ENCODE measurements around the gene USP7. TPM values are rescaled to one million over a fixed set of nuclear protein-coding genes. Genes with fewer than 3 reads are reported as not detected.
A peak's percentile ranks its signal among the peaks of the same experiment; 100 is the strongest.

USP7 gene
- polyA plus RNA-seq, 3 donors = 2.4 to 31.7 (median 4.1) TPM

- Histone ChIP-seq H3K4me2 (replicated peaks; ENCODE audit: extremely low read depth, low read length, poor library complexity, severe bottlenecking) (peak overlapping the region; percentile 87), H3K27ac (ENCODE audit: low read depth in 1 of 2, low read length in 2 of 2) (peak overlapping the region; percentile 30 to 67), H4K20me1 (ENCODE audit: insufficient read depth, low read length) (peaks cover 76% of the 10 kb centered on the region), H2AFZ (ENCODE audit: insufficient read depth, low read depth, low read length, poor library complexity, severe bottlenecking) (no peak overlapping the region), H3K27me3 (ENCODE audit: control insufficient read depth in 2 of 2, insufficient read depth in 2 of 2, low read length in 2 of 2) (no peaks in the 10 kb centered on the region), H3K9ac (ENCODE audit: insufficient read depth, low read length, poor library complexity, severe bottlenecking) (no peak overlapping the region), H3K4me3 (replicated peaks in 1 of 3; ENCODE audit: low read depth in 2 of 3, low read length in 3 of 3) (peak overlapping the region in 2 of 3 experiments; percentile 7 to 94), H3K4me1 (ENCODE audit: control insufficient read depth in 1 of 2, insufficient read depth in 2 of 2, low read length in 2 of 2) (peaks cover 80 to 88% of the 10 kb centered on the region in 2 donors), H3K79me2 (ENCODE audit: insufficient read depth, low read length) (peaks cover 86% of the 10 kb centered on the region), H3K36me3 (replicated peaks in 1 of 2; ENCODE audit: control insufficient read depth in 1 of 2, insufficient read depth in 2 of 2, low read length in 2 of 2) (no peaks in the 10 kb centered on the region), H3K9me3 (replicated peaks in 1 of 2; ENCODE audit: control insufficient read depth in 1 of 2, insufficient read depth in 1 of 2, low read length in 2 of 2) (no peaks in the 10 kb centered on the region)
- peaks cover 80% of the 10 kb centered on the region for H3K4me1 Mint-ChIP-seq
- intact Hi-C loops (cut with micrococcal nuclease) = loop anchor here (5.0 to 10.0 kb wide), 7 partner anchors 47 to 325 kb away; partner anchors contain the start of gene HAPSTR1 (in 2 of the 2)
- 27% methylated on average over 9 of the region's 12 CpGs for WGBS (ENCODE audit: insufficient coverage)
- H3K4me3 Mint-ChIP-seq = peak overlapping the region; percentile 74 to 78
- peaks cover 6 to 8% of the 10 kb centered on the region in 2 donors for H3K36me3 Mint-ChIP-seq
- no peaks in the 10 kb centered on the region for H3K9me3 Mint-ChIP-seq
- H3K27ac Mint-ChIP-seq = peak overlapping the region; percentile 66 to 88 (median 83)
- peak in 2 of 3 donors; percentile 31 to 54 for DNase-seq
- no peak for TF ChIP-seq CTCF (IDR thresholded peaks at IDR 0.05)
- H3K27me3 Mint-ChIP-seq (ENCODE audit: low read depth in 3 of 3) = peaks cover 0 to 2% (median 0%) of the 10 kb centered on the region in 3 donors
Measured at GRCh38 chr16:8959921-8960787, 3.6 kb downstream of the USP7 start.

DNA sequence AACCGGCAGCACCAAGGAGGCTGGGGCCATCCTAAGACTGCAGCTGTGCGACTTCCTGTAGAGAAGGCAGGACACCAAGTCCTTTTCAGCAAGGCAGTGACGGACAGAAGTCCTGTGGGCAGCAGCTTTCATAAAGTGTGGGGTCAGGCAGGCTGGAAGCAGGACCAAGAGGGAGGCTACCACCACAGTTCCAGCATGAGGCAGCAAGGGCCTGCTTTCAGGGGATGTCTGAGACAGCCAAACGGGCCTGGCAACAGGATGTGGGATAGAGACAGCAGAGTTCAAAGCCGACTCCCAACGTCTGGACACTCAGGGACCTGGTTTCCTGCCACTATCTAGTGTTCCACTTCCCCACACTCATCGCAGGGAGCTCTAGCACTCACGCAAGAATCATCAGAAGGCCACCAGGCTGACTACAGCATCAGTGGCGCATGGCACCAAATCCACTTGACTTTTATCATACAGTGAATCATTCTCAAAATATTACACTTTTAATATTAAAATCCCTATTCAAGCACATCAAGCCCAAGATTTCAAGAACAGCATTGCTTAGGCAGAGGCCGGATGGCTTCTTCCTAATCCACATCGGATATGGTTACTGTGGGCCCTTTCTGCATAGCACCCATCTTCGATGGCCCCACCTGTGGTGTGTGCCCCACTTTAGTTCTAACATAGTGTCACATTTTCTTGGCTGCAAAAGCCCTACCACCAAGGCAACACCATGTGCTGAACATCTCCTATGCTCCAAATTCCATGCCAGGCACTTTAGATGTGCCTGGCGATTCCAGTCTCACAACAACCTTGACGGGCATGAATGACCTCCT is 5.2 kb downstream of the USP7 start:
- Histone ChIP-seq H3K27me3 (ENCODE audit: control insufficient read depth in 2 of 2, insufficient read depth in 2 of 2, low read length in 2 of 2) (no peaks in the 10 kb centered on the region), H3K9ac (ENCODE audit: insufficient read depth, low read length, poor library complexity, severe bottlenecking) (peak overlapping the region; percentile 10)
- intact Hi-C loops (cut with micrococcal nuclease) = loop anchor here in 1 of 2 donors (10.0 kb wide), 2 partner anchors 54 to 324 kb away; no protein-coding TSS in a partner anchor

More for the DNA sequence above, 5.2 kb downstream of the USP7 start:
- H3K4me2 ChIP-seq (replicated peaks; ENCODE audit: extremely low read depth, low read length, poor library complexity, severe bottlenecking) = peak overlapping the region; percentile 42
- H3K36me3 ChIP-seq (replicated peaks in 1 of 2; ENCODE audit: control insufficient read depth in 1 of 2, insufficient read depth in 2 of 2, low read length in 2 of 2) = no peaks in the 10 kb centered on the region
- H3K9me3 ChIP-seq (replicated peaks in 1 of 2; ENCODE audit: control insufficient read depth in 1 of 2, insufficient read depth in 1 of 2, low read length in 2 of 2) = no peaks in the 10 kb centered on the region
- H3K4me3 ChIP-seq (replicated peaks in 1 of 3; ENCODE audit: low read depth in 2 of 3, low read length in 3 of 3) = peak overlapping the region in 1 of 3 experiments; percentile 94
- TF ChIP-seq CTCF (IDR thresholded peaks at IDR 0.05) = no peak
- H2AFZ ChIP-seq (ENCODE audit: insufficient read depth, low read depth, low read length, poor library complexity, severe bottlenecking) = no peak overlapping the region
- Mint-ChIP-seq H3K9me3 (no peaks in the 10 kb centered on the region), H3K36me3 (peaks cover 6 to 8% of the 10 kb centered on the region in 2 donors), H3K27me3 (ENCODE audit: low read depth in 3 of 3) (peaks cover 0 to 2% (median 0%) of the 10 kb centered on the region in 3 donors), H3K4me1 (peaks cover 73% of the 10 kb centered on the region), H3K4me3 (peak overlapping the region; percentile 43 to 60), H3K27ac (peak overlapping the region; percentile 53 to 84 (median 79))
- peak overlapping the region; percentile 57 to 67 for H3K27ac ChIP-seq (ENCODE audit: low read depth in 1 of 2, low read length in 2 of 2)
- DNase-seq = peak; percentile 35 to 46 (median 36)
- H4K20me1 ChIP-seq (ENCODE audit: insufficient read depth, low read length) = peaks cover 89% of the 10 kb centered on the region
- 48% methylated on average over 13 of the region's 14 CpGs for WGBS (ENCODE audit: insufficient coverage)
- peaks cover 92% of the 10 kb centered on the region for H3K79me2 ChIP-seq (ENCODE audit: insufficient read depth, low read length)
- H3K4me1 ChIP-seq (ENCODE audit: control insufficient read depth in 1 of 2, insufficient read depth in 2 of 2, low read length in 2 of 2) = peaks cover 71 to 78% of the 10 kb centered on the region in 2 donors
